A549 (cell line): Measurements from ENCODE around the gene OR8H3.

Experiments used
- CHD4 ChIP-seq: fragments of 200-600 bp; sonication (generic); IDR thresholded peaks from 2 replicates; pipeline ENCODE4 v1.6.1; 2016; ENCODE audit warnings: antibody characterized with exemption, mild to moderate bottlenecking, borderline replicate concordance
- ESRRA ChIP-seq: fragments of 150-350 bp; IDR thresholded peaks from 2 replicates; pipeline ENCODE4 v1.6.1; 2014; ENCODE audit warnings: mild to moderate bottlenecking, low read length, borderline replicate concordance
- JUN ChIP-seq, 2 experiments: fragments of >200 bp; sonication (Bioruptor Twin); formaldehyde crosslinking; IDR thresholded peaks; 2 replicates in 1 of 2; 3 replicates in 1 of 2; pipeline ENCODE4 v1.6.1; 2016 to 2017
- NR3C1 ChIP-seq: fragments of >200 bp; sonication (Bioruptor Twin); formaldehyde crosslinking; IDR thresholded peaks from 3 replicates; pipeline ENCODE4 v1.6.1; 2017
- POLR2A ChIP-seq: IDR thresholded peaks from 2 replicates; pipeline ENCODE4 v1.6.1; 2012; ENCODE audit warnings: mild to moderate bottlenecking, low read length
- REST ChIP-seq: fragments of 200-600 bp; sonication (generic); IDR thresholded peaks from 2 replicates; pipeline ENCODE4 v1.6.1; 2016; ENCODE audit warnings: antibody characterized with exemption, mild to moderate bottlenecking, moderate library complexity
- ZNF302 ChIP-seq: fragments of 250-450 bp; sonication (Bioruptor Pico); IDR thresholded peaks from 2 replicates; pipeline ENCODE4 v1.9.0; 2021; ENCODE audit warnings: inconsistent platforms, mild to moderate bottlenecking, moderate library complexity
- TF ChIP-seq, protein P1 (sequence below): fragments of >200 bp; sonication (Bioruptor Twin); formaldehyde crosslinking; IDR thresholded peaks from 3 replicates; pipeline ENCODE4 v1.5.1; 2016

GRCh38 chr11:56093008-56093407 lies 29.2 kb upstream of the OR8H3 start, which contains the start of gene OR8I2:
- TF ChIP-seq, protein P1, sequence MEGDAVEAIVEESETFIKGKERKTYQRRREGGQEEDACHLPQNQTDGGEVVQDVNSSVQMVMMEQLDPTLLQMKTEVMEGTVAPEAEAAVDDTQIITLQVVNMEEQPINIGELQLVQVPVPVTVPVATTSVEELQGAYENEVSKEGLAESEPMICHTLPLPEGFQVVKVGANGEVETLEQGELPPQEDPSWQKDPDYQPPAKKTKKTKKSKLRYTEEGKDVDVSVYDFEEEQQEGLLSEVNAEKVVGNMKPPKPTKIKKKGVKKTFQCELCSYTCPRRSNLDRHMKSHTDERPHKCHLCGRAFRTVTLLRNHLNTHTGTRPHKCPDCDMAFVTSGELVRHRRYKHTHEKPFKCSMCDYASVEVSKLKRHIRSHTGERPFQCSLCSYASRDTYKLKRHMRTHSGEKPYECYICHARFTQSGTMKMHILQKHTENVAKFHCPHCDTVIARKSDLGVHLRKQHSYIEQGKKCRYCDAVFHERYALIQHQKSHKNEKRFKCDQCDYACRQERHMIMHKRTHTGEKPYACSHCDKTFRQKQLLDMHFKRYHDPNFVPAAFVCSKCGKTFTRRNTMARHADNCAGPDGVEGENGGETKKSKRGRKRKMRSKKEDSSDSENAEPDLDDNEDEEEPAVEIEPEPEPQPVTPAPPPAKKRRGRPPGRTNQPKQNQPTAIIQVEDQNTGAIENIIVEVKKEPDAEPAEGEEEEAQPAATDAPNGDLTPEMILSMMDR, result no peak
- no peak for TF ChIP-seq JUN (IDR thresholded peaks at IDR 0.05)
- no peak for TF ChIP-seq NR3C1
- no peak for TF ChIP-seq POLR2A
- no peak for TF ChIP-seq ZNF302 (CRISPR knock-in tag)
- TF ChIP-seq REST, result no peak
- no peak for TF ChIP-seq CHD4
- no peak for TF ChIP-seq ESRRA
